Fibroblast of mammary gland (primary cell): Measurements from ENCODE around the gene AFAP1.

Source experiments
- DNase-seq: peaks from one replicate; pipeline ENCODE4 v3.0.0-alpha.2; 2010; ENCODE audit warnings: low read depth
- H3K4me3 ChIP-seq: 2 replicates; pipeline ENCODE4 v1.5.1; 2011; ENCODE audit warnings: low read depth, mild to moderate bottlenecking, low read length, moderate library complexity; ENCODE audit not compliant: control insufficient read depth
- TF ChIP-seq, protein P1 (sequence below): conservative IDR thresholded peaks from 2 replicates; pipeline ENCODE4 v1.5.1; 2011; ENCODE audit warnings: low read depth, low read length, inconsistent platforms; ENCODE audit not compliant: control insufficient read depth, insufficient read depth

AFAP1 gene

DNA sequence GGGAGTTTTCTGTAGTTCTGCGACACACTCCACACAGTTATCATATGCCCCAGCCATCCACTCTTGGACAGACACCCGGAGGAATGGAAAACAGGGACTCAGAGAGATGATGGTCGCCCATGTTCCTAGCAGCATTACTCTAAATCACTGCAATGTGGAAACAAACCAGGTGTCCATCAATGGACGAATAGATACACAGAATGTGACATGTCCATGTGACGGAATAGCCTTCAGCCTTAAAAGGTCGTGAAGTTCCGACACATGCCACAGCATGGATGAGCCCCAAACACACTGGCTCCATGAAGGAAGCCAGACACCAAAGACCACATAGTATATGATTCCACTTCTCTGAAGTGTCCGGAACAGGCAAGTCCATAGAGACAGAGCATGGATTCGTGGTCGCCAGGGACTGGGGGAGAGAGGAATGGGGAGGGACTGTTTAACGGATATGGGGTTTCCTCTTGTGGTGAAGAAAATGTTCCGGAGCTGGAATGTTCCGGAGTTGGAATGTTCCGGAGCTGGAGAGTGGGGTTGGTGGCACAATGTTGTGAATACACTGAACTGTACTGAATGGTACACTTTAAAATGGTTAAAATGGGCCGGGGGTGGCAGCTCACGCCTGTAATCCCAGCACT, 28.7 kb upstream of the AFAP1 start:
- TF ChIP-seq, protein P1, sequence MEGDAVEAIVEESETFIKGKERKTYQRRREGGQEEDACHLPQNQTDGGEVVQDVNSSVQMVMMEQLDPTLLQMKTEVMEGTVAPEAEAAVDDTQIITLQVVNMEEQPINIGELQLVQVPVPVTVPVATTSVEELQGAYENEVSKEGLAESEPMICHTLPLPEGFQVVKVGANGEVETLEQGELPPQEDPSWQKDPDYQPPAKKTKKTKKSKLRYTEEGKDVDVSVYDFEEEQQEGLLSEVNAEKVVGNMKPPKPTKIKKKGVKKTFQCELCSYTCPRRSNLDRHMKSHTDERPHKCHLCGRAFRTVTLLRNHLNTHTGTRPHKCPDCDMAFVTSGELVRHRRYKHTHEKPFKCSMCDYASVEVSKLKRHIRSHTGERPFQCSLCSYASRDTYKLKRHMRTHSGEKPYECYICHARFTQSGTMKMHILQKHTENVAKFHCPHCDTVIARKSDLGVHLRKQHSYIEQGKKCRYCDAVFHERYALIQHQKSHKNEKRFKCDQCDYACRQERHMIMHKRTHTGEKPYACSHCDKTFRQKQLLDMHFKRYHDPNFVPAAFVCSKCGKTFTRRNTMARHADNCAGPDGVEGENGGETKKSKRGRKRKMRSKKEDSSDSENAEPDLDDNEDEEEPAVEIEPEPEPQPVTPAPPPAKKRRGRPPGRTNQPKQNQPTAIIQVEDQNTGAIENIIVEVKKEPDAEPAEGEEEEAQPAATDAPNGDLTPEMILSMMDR = no peak
- no peak overlapping the region for H3K4me3 ChIP-seq
- DNase-seq = no peak

DNA sequence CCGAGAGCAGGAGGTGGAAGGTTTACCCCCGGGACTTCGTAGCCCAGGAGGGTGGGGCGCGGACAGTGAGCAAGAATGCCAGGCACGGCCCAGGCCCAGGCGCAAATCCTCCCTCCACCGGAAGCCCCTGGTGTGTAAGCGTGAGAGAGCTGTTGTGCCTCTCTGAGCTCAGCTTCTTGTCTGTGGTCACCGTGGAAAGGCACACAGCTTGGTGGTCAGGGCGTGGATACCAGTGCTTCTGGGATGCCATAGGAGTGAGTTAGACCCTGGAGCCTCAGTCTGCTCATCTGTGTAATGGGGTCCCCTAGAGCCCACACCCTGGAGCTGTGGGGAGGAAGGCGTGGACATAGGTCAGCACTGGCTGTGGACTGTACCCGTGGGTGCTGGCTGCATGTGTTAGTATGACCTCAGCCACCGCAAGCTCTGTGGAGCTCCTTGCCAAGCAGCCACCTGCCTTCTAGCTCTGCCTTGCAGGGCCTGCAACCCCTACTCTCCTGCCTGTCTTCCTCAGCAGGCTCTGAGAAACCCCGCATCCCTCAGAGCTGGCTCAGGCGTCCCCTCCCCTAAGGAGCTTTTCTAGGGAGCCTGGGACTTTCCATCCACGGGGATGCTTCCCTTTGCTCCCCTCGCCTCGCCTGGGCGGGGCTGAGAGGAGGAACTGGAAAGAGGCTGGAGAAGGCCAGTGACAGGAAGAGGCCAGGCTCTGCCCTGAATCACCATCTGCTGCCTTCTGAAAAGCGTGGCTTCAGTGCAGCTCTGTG, 28.0 kb upstream of the AFAP1 start:
- TF ChIP-seq, protein P1 = no peak
- H3K4me3 ChIP-seq = no peak overlapping the region
- peak; percentile 49 for DNase-seq

GRCh38 chr4:7967063-7967440, 27.4 kb upstream of the AFAP1 start:
- TF ChIP-seq, protein P1 = no peak
- no peak overlapping the region for H3K4me3 ChIP-seq
- no peak for DNase-seq

- no peak overlapping the region for H3K4me3 ChIP-seq
- TF ChIP-seq, protein P1 = no peak
- no peak for DNase-seq
Measured at GRCh38 chr4:7966281-7967062, 26.8 kb upstream of the AFAP1 start.

GRCh38 chr4:7964890-7965662, 25.4 kb upstream of the AFAP1 start:
- peak; percentile 74 for DNase-seq
- no peak overlapping the region for H3K4me3 ChIP-seq
- TF ChIP-seq, protein P1 = no peak

GRCh38 chr4:7964459-7964858, 24.8 kb upstream of the AFAP1 start:
- H3K4me3 ChIP-seq = no peak overlapping the region
- TF ChIP-seq, protein P1 = no peak
- no peak for DNase-seq
